A673 (cell line): ENCODE results near the gene BMX. TPM values are rescaled to one million over a fixed set of nuclear protein-coding genes. Genes with fewer than 3 reads are reported as not detected.

Experiments used
- BruUV-seq: library from RNA; stranded (reverse); fragments of 400-500 nt; replicated peaks from 2 replicates; lab custom pipeline; 2021; lab: Mats Ljungman, UMichigan
- CTCF ChIA-PET: fragments of 300-600 bp; sonication (Branson Sonifier 250); formaldehyde crosslinking; loops from one replicate; lab custom pipeline; 2022; ENCODE audit warnings: antibody characterized with exemption; lab: Charles Lee
- POLR2A ChIA-PET: fragments of 300-600 bp; sonication (Branson Sonifier 250); formaldehyde crosslinking; loops from one replicate; lab custom pipeline; 2022; ENCODE audit warnings: antibody characterized with exemption; ENCODE audit not compliant: low non-redundant PET; lab: Charles Lee
- DNase-seq: peaks from one replicate; pipeline ENCODE4 v3.0.0-alpha.2; 2015; ENCODE audit warnings: low spot score
- H3K27ac ChIP-seq: fragments of 200-600 bp; sonication (generic); 2 replicates; pipeline ENCODE4 v1.5.1; 2016; ENCODE audit warnings: mixed run types, low read depth, mild to moderate bottlenecking, mixed read lengths, antibody characterized with exemption, low read length; ENCODE audit not compliant: poor library complexity, severe bottlenecking
- H3K27me3 ChIP-seq: fragments of 200-600 bp; sonication (generic); replicated peaks from 2 replicates; pipeline ENCODE4 v1.6.1; 2017; ENCODE audit warnings: mixed run types, low read depth, mild to moderate bottlenecking, mixed read lengths, antibody characterized with exemption, low read length; ENCODE audit not compliant: insufficient read depth, poor library complexity
- H3K36me3 ChIP-seq: fragments of 200-600 bp; sonication (generic); 2 replicates; pipeline ENCODE4 v1.6.1; 2016; ENCODE audit warnings: mixed run types, mild to moderate bottlenecking, mixed read lengths, antibody characterized with exemption, low read length; ENCODE audit not compliant: insufficient read depth, poor library complexity, severe bottlenecking
- H3K4me1 ChIP-seq: fragments of 200-600 bp; sonication (generic); 2 replicates; pipeline ENCODE4 v1.6.1; 2017; ENCODE audit warnings: mixed run types, mild to moderate bottlenecking, mixed read lengths, antibody characterized with exemption, low read length; ENCODE audit not compliant: insufficient read depth, poor library complexity, severe bottlenecking
- H3K4me3 ChIP-seq: fragments of 200-600 bp; sonication (generic); 2 replicates; pipeline ENCODE4 v1.5.1; 2016; ENCODE audit warnings: low read depth, mixed run types, mild to moderate bottlenecking, mixed read lengths, low read length; ENCODE audit not compliant: poor library complexity, severe bottlenecking
- H3K9me3 ChIP-seq: fragments of 200-600 bp; sonication (generic); 2 replicates; pipeline ENCODE4 v1.6.1; 2016; ENCODE audit warnings: mixed run types, low read depth, mild to moderate bottlenecking, mixed read lengths, antibody characterized with exemption, low read length; ENCODE audit not compliant: poor library complexity, severe bottlenecking
- EZH2 ChIP-seq: fragments of 200-600 bp; sonication (generic); IDR thresholded peaks from 2 replicates; pipeline ENCODE4 v1.6.1; 2017; ENCODE audit warnings: borderline replicate concordance, low read depth, mild to moderate bottlenecking, mixed read lengths, antibody characterized with exemption, low read length; ENCODE audit not compliant: poor library complexity, severe bottlenecking
- intact Hi-C: fragments of 100-400 bp; cut with micrococcal nuclease; formaldehyde crosslinking; loops from one replicate; pipeline ENCODE4 v1.10.0; 2022; ENCODE audit not compliant: unreplicated experiment
- total RNA-seq: library from RNA; stranded (reverse); gene quantifications from 2 replicates; pipeline ENCODE4 v1.2.3, GENCODE V29; 2021
- TF ChIP-seq, protein P1 (sequence below): fragments of 300-800, 200-600 bp; sonication (generic); conservative IDR thresholded peaks from 2 replicates; pipeline ENCODE4 v1.5.1; 2017; ENCODE audit warnings: low read depth, mild to moderate bottlenecking, antibody characterized with exemption, low read length, moderate library complexity, mixed read lengths

The BMX gene
- total RNA-seq, 1 experiment from 2014 or later, result not detected

DNA sequence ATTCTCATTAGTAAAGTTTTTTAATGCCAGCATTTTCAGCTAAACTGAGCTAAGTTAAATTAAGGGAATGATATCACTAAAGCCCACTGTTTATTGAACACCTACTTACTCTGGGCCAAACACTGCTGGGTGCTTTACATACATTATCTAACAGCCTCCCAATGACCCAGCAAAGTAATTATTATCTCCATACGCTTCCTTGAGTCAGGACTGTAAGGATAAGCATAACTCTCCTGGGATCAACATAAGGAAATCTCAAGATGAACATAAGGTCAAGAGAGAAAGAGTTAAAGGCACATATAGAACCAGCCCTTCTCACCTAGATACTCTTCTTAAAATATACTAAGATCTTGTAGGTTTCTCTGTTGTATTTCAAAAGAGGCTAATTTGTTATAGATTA, 13.7 kb downstream of the BMX start:
- no peaks in the 10 kb centered on the region for H3K4me1 ChIP-seq
- no peak overlapping the region for H3K4me3 ChIP-seq
- no TSS peak for BruUV-seq
- no peak overlapping the region for H3K27ac ChIP-seq
- H3K27me3 ChIP-seq, result peaks cover 8% of the 10 kb centered on the region
- POLR2A ChIA-PET, result no interaction called here
- intact Hi-C loops, result no loop called here
- DNase-seq, result no peak
- no peaks in the 10 kb centered on the region for H3K36me3 ChIP-seq
- H3K9me3 ChIP-seq, result no peaks in the 10 kb centered on the region
- TF ChIP-seq EZH2, result no peak
- TF ChIP-seq, protein P1, sequence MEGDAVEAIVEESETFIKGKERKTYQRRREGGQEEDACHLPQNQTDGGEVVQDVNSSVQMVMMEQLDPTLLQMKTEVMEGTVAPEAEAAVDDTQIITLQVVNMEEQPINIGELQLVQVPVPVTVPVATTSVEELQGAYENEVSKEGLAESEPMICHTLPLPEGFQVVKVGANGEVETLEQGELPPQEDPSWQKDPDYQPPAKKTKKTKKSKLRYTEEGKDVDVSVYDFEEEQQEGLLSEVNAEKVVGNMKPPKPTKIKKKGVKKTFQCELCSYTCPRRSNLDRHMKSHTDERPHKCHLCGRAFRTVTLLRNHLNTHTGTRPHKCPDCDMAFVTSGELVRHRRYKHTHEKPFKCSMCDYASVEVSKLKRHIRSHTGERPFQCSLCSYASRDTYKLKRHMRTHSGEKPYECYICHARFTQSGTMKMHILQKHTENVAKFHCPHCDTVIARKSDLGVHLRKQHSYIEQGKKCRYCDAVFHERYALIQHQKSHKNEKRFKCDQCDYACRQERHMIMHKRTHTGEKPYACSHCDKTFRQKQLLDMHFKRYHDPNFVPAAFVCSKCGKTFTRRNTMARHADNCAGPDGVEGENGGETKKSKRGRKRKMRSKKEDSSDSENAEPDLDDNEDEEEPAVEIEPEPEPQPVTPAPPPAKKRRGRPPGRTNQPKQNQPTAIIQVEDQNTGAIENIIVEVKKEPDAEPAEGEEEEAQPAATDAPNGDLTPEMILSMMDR, result no peak
- CTCF ChIA-PET, result no interaction called here

DNA sequence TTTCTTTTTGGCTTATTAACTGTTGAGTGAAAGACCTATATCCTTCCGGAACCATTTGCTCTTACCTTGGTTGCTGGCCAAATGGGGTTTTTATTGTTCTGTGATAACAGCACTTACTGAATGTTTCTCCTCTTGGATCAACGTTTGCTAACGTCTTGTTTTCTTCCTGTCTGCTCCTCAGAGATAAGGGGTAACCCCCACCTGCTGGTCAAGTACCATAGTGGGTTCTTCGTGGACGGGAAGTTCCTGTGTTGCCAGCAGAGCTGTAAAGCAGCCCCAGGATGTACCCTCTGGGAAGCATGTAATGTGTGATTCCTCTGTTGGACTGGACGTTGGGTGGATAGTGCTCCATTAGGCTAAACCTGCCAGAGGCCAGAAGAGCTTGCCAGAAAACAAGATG, 15.3 kb downstream of the BMX start:
- CTCF ChIA-PET, result no interaction called here
- DNase-seq, result no peak
- Histone ChIP-seq H3K27me3 (peaks cover 8% of the 10 kb centered on the region), H3K27ac (no peak overlapping the region), H3K4me1 (no peaks in the 10 kb centered on the region), H3K9me3 (no peaks in the 10 kb centered on the region), H3K4me3 (no peak overlapping the region), H3K36me3 (no peaks in the 10 kb centered on the region)
- no peak for TF ChIP-seq EZH2
- TF ChIP-seq, protein P1, result no peak
- POLR2A ChIA-PET, result no interaction called here
- intact Hi-C loops, result no loop called here
- no TSS peak for BruUV-seq

DNA sequence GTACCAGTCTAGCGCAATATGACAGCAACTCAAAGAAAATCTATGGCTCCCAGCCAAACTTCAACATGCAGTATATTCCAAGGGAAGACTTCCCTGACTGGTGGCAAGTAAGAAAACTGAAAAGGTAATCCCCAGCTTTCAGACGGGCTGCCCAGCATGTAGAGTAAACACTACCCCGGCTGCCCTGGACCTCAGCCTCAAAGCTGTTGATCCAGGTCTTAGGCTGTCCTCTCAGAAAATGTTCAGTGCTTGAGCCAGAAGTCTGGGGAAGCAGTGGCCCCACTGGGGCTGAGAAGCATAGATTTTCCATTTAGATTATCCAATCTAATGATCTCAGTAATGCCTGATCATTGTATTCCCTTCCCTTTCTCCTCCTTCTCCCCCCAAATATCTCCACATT, 21.9 kb downstream of the BMX start:
- peaks cover 6% of the 10 kb centered on the region for H3K4me1 ChIP-seq
- intact Hi-C loops, result no loop called here
- H3K9me3 ChIP-seq, result no peaks in the 10 kb centered on the region
- DNase-seq, result no peak
- ChIA-PET POLR2A (no interaction called here), CTCF (no interaction called here)
- peaks cover 21% of the 10 kb centered on the region for H3K27me3 ChIP-seq
- TF ChIP-seq, protein P1, result no peak
- no peak for TF ChIP-seq EZH2
- no peak overlapping the region for H3K27ac ChIP-seq
- BruUV-seq, result no TSS peak
- no peak overlapping the region for H3K4me3 ChIP-seq
- no peaks in the 10 kb centered on the region for H3K36me3 ChIP-seq
